IMR-90 (cell line): ENCODE results near the gene FERMT2. TPM values are rescaled to one million over a fixed set of nuclear protein-coding genes. Genes with fewer than 3 reads are reported as not detected.
"Not testable (repeated sequence)": the region's sequence is repeated elsewhere in the genome, so short reads cannot be mapped to it uniquely, and the experiment has no call there.

Experiments used
- ATAC-seq: fragments of 200-7000 bp; cut with Tn5 transposase; 2 replicates; pipeline ENCODE4 v1.9.1; 2020; ENCODE audit warnings: low read depth, mild to moderate bottlenecking, moderate library complexity
- BruUV-seq: library from RNA; stranded (reverse); fragments of 400-500 nt; replicated peaks from 2 replicates; lab custom pipeline; 2021; lab: Mats Ljungman, UMichigan
- CTCF ChIA-PET: fragments of 300-600 bp; formaldehyde crosslinking; extraction: SDS; loops from one replicate; lab custom pipeline; 2021; ENCODE audit warnings: antibody characterized with exemption; lab: Yijun Ruan, JAX
- POLR2A ChIA-PET: fragments of 300-600 bp; sonication (Branson Sonifier 250); formaldehyde crosslinking; loops from one replicate; lab custom pipeline; 2022; ENCODE audit warnings: antibody characterized with exemption; ENCODE audit not compliant: unreplicated experiment; lab: Charles Lee
- DNase-seq: peaks from one replicate; pipeline ENCODE4 v3.0.0; 2013
- H2AFZ ChIP-seq: replicated peaks from 2 replicates; pipeline ENCODE3; 2013; ENCODE audit warnings: low read length, mild to moderate bottlenecking; ENCODE audit not compliant: poor library complexity
- H2AK5ac ChIP-seq: 2 replicates; pipeline ENCODE4 v1.6.1; 2013; ENCODE audit warnings: low read depth, low read length, inconsistent platforms
- H2AK9ac ChIP-seq: replicated peaks from 2 replicates; pipeline ENCODE3; 2013; ENCODE audit warnings: mild to moderate bottlenecking, low read depth, low read length, moderate library complexity; ENCODE audit not compliant: poor library complexity
- H2BK120ac ChIP-seq: 2 replicates; pipeline ENCODE4 v1.6.1; 2013; ENCODE audit warnings: low read depth, low read length, inconsistent platforms
- H2BK15ac ChIP-seq: 3 replicates; pipeline ENCODE4 v1.6.1; 2013; ENCODE audit warnings: low read depth, low read length, inconsistent platforms
- H2BK20ac ChIP-seq: 2 replicates; pipeline ENCODE4 v1.6.1; 2013; ENCODE audit warnings: low read depth, mild to moderate bottlenecking, inconsistent platforms, low read length, moderate library complexity
- H2BK5ac ChIP-seq: 2 replicates; pipeline ENCODE4 v1.6.1; 2013; ENCODE audit warnings: mild to moderate bottlenecking, low read depth, low read length, inconsistent platforms; ENCODE audit not compliant: poor library complexity, severe bottlenecking
- H3K14ac ChIP-seq: replicated peaks from 2 replicates; pipeline ENCODE4 v1.6.1; 2013; ENCODE audit warnings: low read depth, low read length, inconsistent platforms
- H3K18ac ChIP-seq: 2 replicates; pipeline ENCODE4 v1.6.1; 2013; ENCODE audit warnings: low read depth, low read length, control low read depth
- H3K23ac ChIP-seq: 2 replicates; pipeline ENCODE4 v1.6.1; 2013; ENCODE audit warnings: low read depth, low read length, inconsistent platforms
- H3K27ac ChIP-seq: 2 replicates; pipeline ENCODE4 v1.5.1; 2013; ENCODE audit warnings: mild to moderate bottlenecking, control low read depth, low read length; ENCODE audit not compliant: insufficient read depth
- H3K27me3 ChIP-seq: 2 replicates; pipeline ENCODE4 v1.6.1; 2013; ENCODE audit warnings: low read length; ENCODE audit not compliant: control insufficient read depth, insufficient read depth
- H3K36me3 ChIP-seq: 2 replicates; pipeline ENCODE4 v1.6.1; 2013; ENCODE audit warnings: low read length, mixed read lengths; ENCODE audit not compliant: control insufficient read depth, insufficient read depth
- H3K4ac ChIP-seq: 2 replicates; pipeline ENCODE4 v1.6.1; 2013; ENCODE audit warnings: low read depth, low read length, inconsistent platforms
- H3K4me1 ChIP-seq: 2 replicates; pipeline ENCODE4 v1.6.1; 2013; ENCODE audit warnings: low read length, mixed read lengths; ENCODE audit not compliant: control insufficient read depth, insufficient read depth
- H3K4me2 ChIP-seq: 2 replicates; pipeline ENCODE4 v1.6.1; 2013; ENCODE audit warnings: low read depth, mild to moderate bottlenecking, control low read depth, low read length, moderate library complexity
- H3K4me3 ChIP-seq: 2 replicates; pipeline ENCODE4 v1.5.1; 2013; ENCODE audit warnings: low read depth, mild to moderate bottlenecking, control low read depth, low read length, moderate library complexity; ENCODE audit not compliant: insufficient read depth
- H3K56ac ChIP-seq: 2 replicates; pipeline ENCODE4 v1.6.1; 2013; ENCODE audit warnings: low read length, inconsistent platforms; ENCODE audit not compliant: insufficient read depth; ENCODE audit errors: extremely low read depth
- H3K79me1 ChIP-seq, 2 experiments: 2 replicates each; pipeline ENCODE4 v1.6.1; 2013; ENCODE audit warnings: low read length in 2 of 2, inconsistent platforms in 1 of 2, low read depth in 1 of 2
- H3K9ac ChIP-seq: 2 replicates; pipeline ENCODE4 v1.6.1; 2013; ENCODE audit warnings: low read depth, low read length, control low read depth
- H3K9me1 ChIP-seq: 2 replicates; pipeline ENCODE4 v1.6.1; 2013; ENCODE audit warnings: low read length, inconsistent platforms; ENCODE audit not compliant: insufficient read depth
- H3K9me3 ChIP-seq: 2 replicates; pipeline ENCODE4 v1.6.1; 2013; ENCODE audit warnings: low read length; ENCODE audit not compliant: control insufficient read depth, insufficient read depth
- H4K20me1 ChIP-seq: 2 replicates; pipeline ENCODE4 v1.6.1; 2013; ENCODE audit warnings: low read length, inconsistent platforms; ENCODE audit not compliant: insufficient read depth
- H4K5ac ChIP-seq: 2 replicates; pipeline ENCODE4 v1.6.1; 2013; ENCODE audit warnings: mild to moderate bottlenecking, low read depth, low read length, control low read depth
- H4K8ac ChIP-seq, 2 experiments: 2 replicates each; pipeline ENCODE4 v1.6.1; 2013; ENCODE audit warnings: low read depth in 2 of 2, low read length in 2 of 2, control low read depth in 1 of 2, inconsistent platforms in 1 of 2
- H4K91ac ChIP-seq: 2 replicates; pipeline ENCODE4 v1.6.1; 2013; ENCODE audit warnings: low read depth, low read length, inconsistent platforms; ENCODE audit not compliant: insufficient read depth
- CEBPB ChIP-seq: IDR thresholded peaks from 2 replicates; pipeline ENCODE4 v1.6.1; 2012; ENCODE audit warnings: low read depth, low read length, improper control_type of control experiment
- SMC3 ChIP-seq: fragments of 150-350 bp; IDR thresholded peaks from 2 replicates; pipeline ENCODE4 v1.6.1; 2016; ENCODE audit warnings: low read depth, mild to moderate bottlenecking, antibody characterized with exemption, low read length, moderate library complexity
- WGBS, 2 experiments: methylation state at CpG; one replicate each; pipeline versions ENCODE4 v1.1.5 to v1.1.7; 2013; ENCODE audit warnings: missing lambda C conversion rate in 2 of 2; ENCODE audit not compliant: insufficient read length in 1 of 2; ENCODE audit errors: extremely low coverage in 2 of 2; 5-methylcytosine and 5-hydroxymethylcytosine counted together
- dilution Hi-C: fragments of 300-500 bp; cut with HindIII; formaldehyde crosslinking; loops from one replicate; pipeline ENCODE4 v1.14.3; 2018; ENCODE audit warnings: low sequenced_read_pairs; ENCODE audit not compliant: unreplicated experiment
- in situ Hi-C: fragments of 300-500 bp; cut with MboI; formaldehyde crosslinking; loops from 3 replicates; pipeline ENCODE4 v1.14.3; 2019; ENCODE audit warnings: low sequenced_read_pairs, inconsistent platforms, mixed read lengths
- intact Hi-C: fragments of 100-400 bp; cut with micrococcal nuclease; formaldehyde crosslinking; loops from 2 replicates; pipeline ENCODE4 v1.10.0; 2022
- polyA plus RNA-seq, 3 experiments: library from polyadenylated mRNA; depleted of rRNA; stranded (reverse); fragments of >200 nt; gene quantifications; 2 replicates each; pipeline ENCODE4 v1.2.3, GENCODE V29; 2012; ENCODE audit warnings: low replicate concordance in 1 of 3
- total RNA-seq: library from RNA; depleted of rRNA; stranded (reverse); fragments of >200 nt; gene quantifications from 2 replicates; pipeline ENCODE4 v1.2.3, GENCODE V29; 2012

FERMT2 gene
- total and polyA plus RNA-seq, 2 of the 4 experiments (the other 2 are of a cell fraction), result 131 to 217 TPM

GRCh38 chr14:52868911-52869618, 81.8 kb downstream of the FERMT2 start:
- dilution Hi-C loops (no loop called here), in situ Hi-C loops (no loop called here), intact Hi-C loops (no loop called here)
- H2AK5ac ChIP-seq, result no peak overlapping the region
- no peaks in the 10 kb centered on the region for H4K20me1 ChIP-seq
- H3K56ac ChIP-seq, result no peak overlapping the region
- peaks cover 19% of the 10 kb centered on the region for H3K9me1 ChIP-seq
- peaks cover 11% of the 10 kb centered on the region for H3K4me1 ChIP-seq
- H4K5ac ChIP-seq, result no peak overlapping the region
- H2BK20ac ChIP-seq, result no peak overlapping the region
- H3K4ac ChIP-seq, result no peak overlapping the region
- H3K18ac ChIP-seq, result no peak overlapping the region
- no peak overlapping the region for H2AK9ac ChIP-seq
- ChIA-PET POLR2A (no interaction called here), CTCF (no interaction called here)
- no peaks in the 10 kb centered on the region for H3K9me3 ChIP-seq
- BruUV-seq, result no TSS peak
- no peak overlapping the region for H2BK15ac ChIP-seq
- H3K27ac ChIP-seq, result no peak overlapping the region
- no peaks in the 10 kb centered on the region for H3K27me3 ChIP-seq
- peaks cover 65% of the 10 kb centered on the region for H3K36me3 ChIP-seq
- ATAC-seq, result no peak
- H2AFZ ChIP-seq, result no peak overlapping the region
- no peak overlapping the region for H3K4me3 ChIP-seq
- no peak overlapping the region for H3K9ac ChIP-seq
- WGBS, 2 experiments, result 100% methylated on average over 1 of the region's 9 CpGs; no CpG with 5 or more reads in 1 of the 2 experiments
- no peak overlapping the region for H3K14ac ChIP-seq
- H4K91ac ChIP-seq, result no peak overlapping the region
- TF ChIP-seq SMC3, result no peak
- TF ChIP-seq CEBPB, result peak; percentile 31; the same call in 1 of the 2 replicates
- H2BK120ac ChIP-seq, result no peak overlapping the region
- DNase-seq, result no peak
- H3K79me1 ChIP-seq, result peaks cover 59 to 82% of the 10 kb centered on the region in 2 experiments
- H2BK5ac ChIP-seq, result no peak overlapping the region
- H3K23ac ChIP-seq, result no peak overlapping the region
- no peak overlapping the region for H3K4me2 ChIP-seq
- 0 out of 4 replicates have a peak overlapping the region, but pooled peaks of 1 of the 2 experiments have one; percentile 7 for H4K8ac ChIP-seq

- Histone ChIP-seq H2BK120ac (0 out of 2 replicates have a peak overlapping the region, but pooled peaks have one; percentile 11), H3K36me3 (peaks cover 51% of the 10 kb centered on the region), H3K79me1 (peaks cover 41 to 66% of the 10 kb centered on the region in 2 experiments), H3K4me1 (peaks cover 21% of the 10 kb centered on the region), H3K4ac (peak overlapping the region; percentile 29; the same call in 1 of the 2 replicates), H3K14ac (peak overlapping the region; percentile 26), H3K9me1 (peaks cover 14% of the 10 kb centered on the region), H2BK5ac (peak overlapping the region; percentile 97), H3K18ac (0 out of 2 replicates have a peak overlapping the region, but pooled peaks have one; percentile 25), H3K27ac (peak overlapping the region; percentile 95; the same call in 1 of the 2 replicates), H4K8ac (peak overlapping the region in 1 of 2 experiments; percentile 81; a peak in 2 of 4 replicates)
- H2AK9ac ChIP-seq, H3K4me3 ChIP-seq, H4K20me1 ChIP-seq, H2AK5ac ChIP-seq, H3K9me3 ChIP-seq, H3K9ac ChIP-seq, H4K91ac ChIP-seq, CTCF ChIA-PET, H2AFZ ChIP-seq, H4K5ac ChIP-seq, H3K27me3 ChIP-seq, H2BK15ac ChIP-seq, H3K23ac ChIP-seq, BruUV-seq, intact Hi-C loops, H2BK20ac ChIP-seq, dilution Hi-C loops, H3K4me2 ChIP-seq, in situ Hi-C loops, DNase-seq, ATAC-seq, H3K56ac ChIP-seq, POLR2A ChIA-PET: not testable (repeated sequence)
- WGBS, 2 experiments, result no CpG with 5 or more reads among the region's 7 CpGs
Observed at GRCh38 chr14:52864893-52865292, 86.0 kb downstream of the FERMT2 start.
